Left ventricle myocardium inferior (tissue), 1 donor: ENCODE data around the gene CNDP1. TPM values are rescaled to one million over a fixed set of nuclear protein-coding genes. Genes with fewer than 3 reads are reported as not detected.

ENCODE experiments used
- DNase-seq: peaks from one replicate; pipeline ENCODE4 v3.0.0-alpha.2; 2020
- H3K27ac ChIP-seq: fragments of 200-600 bp; replicated peaks from 2 replicates; pipeline ENCODE4 v1.8.0; 2021
- H3K27me3 ChIP-seq: fragments of 200-600 bp; 2 replicates; pipeline ENCODE4 v1.8.0; 2021; ENCODE audit warnings: low read depth
- H3K36me3 ChIP-seq: fragments of 200-600 bp; 2 replicates; pipeline ENCODE4 v1.8.0; 2021
- H3K4me1 ChIP-seq: fragments of 200-600 bp; 2 replicates; pipeline ENCODE4 v1.8.0; 2021
- H3K4me3 ChIP-seq: fragments of 200-600 bp; 2 replicates; pipeline ENCODE4 v1.8.0; 2021; ENCODE audit warnings: mild to moderate bottlenecking, moderate library complexity
- H3K9me3 ChIP-seq: fragments of 200-600 bp; replicated peaks from 2 replicates; pipeline ENCODE4 v1.8.0; 2021
- CTCF ChIP-seq: fragments of 200-600 bp; IDR thresholded peaks from 2 replicates; pipeline ENCODE4 v1.8.0; 2021; ENCODE audit warnings: antibody characterized with exemption, mild to moderate bottlenecking, borderline replicate concordance
- intact Hi-C: fragments of 100-400 bp; cut with micrococcal nuclease; formaldehyde crosslinking; loops from one replicate; pipeline ENCODE4 v1.11.0; 2022
- total RNA-seq: library from RNA; stranded (reverse); fragmentation: NEBNext Ultra II Directional; extraction: Animal tissue kit (Norgen Biotek cat#: 25700); gene quantifications from one replicate; pipeline ENCODE4 v1.2.1, GENCODE V29; 2021
- donor health status: DM: no; HTN: yes; CAD: no; lungs with severe emphysema.

Gene CNDP1
- total RNA-seq, 1 donor from 2014 or later, result not detected

GRCh38 chr18:74571895-74572680 is 37.8 kb downstream of the CNDP1 start:
- Histone ChIP-seq H3K4me1 (peaks cover 19% of the 10 kb centered on the region), H3K9me3 (peaks cover 4% of the 10 kb centered on the region), H3K4me3 (no peak overlapping the region), H3K27me3 (no peaks in the 10 kb centered on the region), H3K36me3 (no peaks in the 10 kb centered on the region), H3K27ac (peak overlapping the region; percentile 7)
- intact Hi-C loops, result no loop called here
- DNase-seq, result peak; percentile 36
- no peak for TF ChIP-seq CTCF

- intact Hi-C loops, result no loop called here
- Histone ChIP-seq H3K36me3 (no peaks in the 10 kb centered on the region), H3K27ac (no peak overlapping the region), H3K9me3 (no peaks in the 10 kb centered on the region), H3K27me3 (no peaks in the 10 kb centered on the region), H3K4me3 (no peak overlapping the region), H3K4me1 (peaks cover 19% of the 10 kb centered on the region)
- no peak for TF ChIP-seq CTCF
- DNase-seq, result no peak
Observed at GRCh38 chr18:74573053-74573452, 38.8 kb downstream of the CNDP1 start.

GRCh38 chr18:74574916-74575315 is 40.6 kb downstream of the CNDP1 start:
- TF ChIP-seq CTCF, result no peak
- no peak overlapping the region for H3K27ac ChIP-seq

GRCh38 chr18:74577019-74577418 is 42.7 kb downstream of the CNDP1 start:
- H3K27ac ChIP-seq, result no peak overlapping the region
- H3K36me3 ChIP-seq, result no peaks in the 10 kb centered on the region
- no peak overlapping the region for H3K4me3 ChIP-seq
- H3K4me1 ChIP-seq, result peaks cover 16% of the 10 kb centered on the region
- intact Hi-C loops, result no loop called here
- TF ChIP-seq CTCF, result no peak
- no peaks in the 10 kb centered on the region for H3K27me3 ChIP-seq
- no peak for DNase-seq
- H3K9me3 ChIP-seq, result no peaks in the 10 kb centered on the region

More at GRCh38 chr18:74574916-74575315, 40.6 kb downstream of the CNDP1 start:
- intact Hi-C loops, result no loop called here
- Histone ChIP-seq H3K4me3 (no peak overlapping the region), H3K4me1 (peaks cover 15% of the 10 kb centered on the region), H3K36me3 (no peaks in the 10 kb centered on the region), H3K27me3 (no peaks in the 10 kb centered on the region), H3K9me3 (no peaks in the 10 kb centered on the region)
- no peak for DNase-seq

GRCh38 chr18:74579496-74580065 is 45.3 kb downstream of the CNDP1 start:
- DNase-seq, result no peak
- H3K9me3 ChIP-seq, result no peaks in the 10 kb centered on the region
- H3K36me3 ChIP-seq, result no peaks in the 10 kb centered on the region
- intact Hi-C loops, result no loop called here
- no peaks in the 10 kb centered on the region for H3K27me3 ChIP-seq
- peaks cover 14% of the 10 kb centered on the region for H3K4me1 ChIP-seq
- TF ChIP-seq CTCF, result no peak
- H3K4me3 ChIP-seq, result no peak overlapping the region
- H3K27ac ChIP-seq, result no peak overlapping the region
